Neural progenitor cell (in vitro differentiated cells): ENCODE data around the gene PPP1CA.

Source experiments
- EZH2 ChIP-seq: fragments of 200-600 bp; sonication (generic); IDR thresholded peaks from 2 replicates; pipeline ENCODE4 v1.6.1; 2017; ENCODE audit warnings: antibody characterized with exemption, mild to moderate bottlenecking, moderate library complexity
- TF ChIP-seq, protein P1 (sequence below): fragments of 200-600 bp; sonication (generic); IDR thresholded peaks from 2 replicates; pipeline ENCODE4 v1.5.1; 2017; ENCODE audit warnings: antibody characterized with exemption, mild to moderate bottlenecking

DNA sequence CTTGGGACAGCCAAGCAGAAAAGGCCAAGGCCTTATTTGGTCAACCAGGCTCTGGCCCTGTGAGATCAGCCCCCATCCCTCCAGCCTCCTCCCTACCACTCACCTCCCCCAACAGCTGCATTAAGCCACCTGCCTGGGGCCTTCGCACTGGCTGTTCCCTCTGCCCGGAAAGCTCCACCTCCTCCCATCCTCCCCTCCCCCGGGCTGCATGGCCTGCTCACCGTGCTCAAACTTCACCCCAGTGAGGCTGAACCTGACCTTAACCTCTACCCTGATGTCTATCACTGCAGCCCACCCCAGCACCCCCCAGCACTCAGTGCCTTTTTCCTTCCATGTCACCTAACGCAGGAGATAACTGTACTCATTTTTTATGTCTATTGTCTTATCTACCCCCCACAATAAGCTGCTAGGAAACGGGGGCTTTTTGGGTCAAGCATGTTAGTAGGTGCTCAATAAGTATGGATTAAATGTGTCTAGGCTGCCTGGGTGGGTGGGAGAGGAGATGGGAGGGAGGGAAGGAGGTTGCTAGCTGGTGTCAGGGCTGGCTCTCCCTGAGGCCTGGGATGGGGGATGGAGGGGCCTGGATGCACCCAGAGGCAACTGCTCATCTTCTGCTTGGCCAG lies 34.9 kb upstream of the PPP1CA start:
- TF ChIP-seq, protein P1, sequence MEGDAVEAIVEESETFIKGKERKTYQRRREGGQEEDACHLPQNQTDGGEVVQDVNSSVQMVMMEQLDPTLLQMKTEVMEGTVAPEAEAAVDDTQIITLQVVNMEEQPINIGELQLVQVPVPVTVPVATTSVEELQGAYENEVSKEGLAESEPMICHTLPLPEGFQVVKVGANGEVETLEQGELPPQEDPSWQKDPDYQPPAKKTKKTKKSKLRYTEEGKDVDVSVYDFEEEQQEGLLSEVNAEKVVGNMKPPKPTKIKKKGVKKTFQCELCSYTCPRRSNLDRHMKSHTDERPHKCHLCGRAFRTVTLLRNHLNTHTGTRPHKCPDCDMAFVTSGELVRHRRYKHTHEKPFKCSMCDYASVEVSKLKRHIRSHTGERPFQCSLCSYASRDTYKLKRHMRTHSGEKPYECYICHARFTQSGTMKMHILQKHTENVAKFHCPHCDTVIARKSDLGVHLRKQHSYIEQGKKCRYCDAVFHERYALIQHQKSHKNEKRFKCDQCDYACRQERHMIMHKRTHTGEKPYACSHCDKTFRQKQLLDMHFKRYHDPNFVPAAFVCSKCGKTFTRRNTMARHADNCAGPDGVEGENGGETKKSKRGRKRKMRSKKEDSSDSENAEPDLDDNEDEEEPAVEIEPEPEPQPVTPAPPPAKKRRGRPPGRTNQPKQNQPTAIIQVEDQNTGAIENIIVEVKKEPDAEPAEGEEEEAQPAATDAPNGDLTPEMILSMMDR: no peak
- TF ChIP-seq EZH2: no peak
